Activated CD4-positive, CD25-positive, alpha-beta regulatory T cell treated with anti-CD3 and anti-CD28 coated beads, Interleukin-2, amount 50 U/mL, for 24 hours (primary cell): ENCODE results near the gene GGTA1.
"Not testable (repeated sequence)": the region's sequence is repeated elsewhere in the genome, so short reads cannot be mapped to it uniquely, and the experiment has no call there.

Experiments
- ATAC-seq, 2 donors: fragments of 150-1000 bp; cut with Tn5 transposase; one replicate each; pipeline ENCODE4 v1.10.0; 2021; ENCODE audit warnings: mild to moderate bottlenecking in 1 of 2, moderate library complexity in 1 of 2

Gene GGTA1

DNA sequence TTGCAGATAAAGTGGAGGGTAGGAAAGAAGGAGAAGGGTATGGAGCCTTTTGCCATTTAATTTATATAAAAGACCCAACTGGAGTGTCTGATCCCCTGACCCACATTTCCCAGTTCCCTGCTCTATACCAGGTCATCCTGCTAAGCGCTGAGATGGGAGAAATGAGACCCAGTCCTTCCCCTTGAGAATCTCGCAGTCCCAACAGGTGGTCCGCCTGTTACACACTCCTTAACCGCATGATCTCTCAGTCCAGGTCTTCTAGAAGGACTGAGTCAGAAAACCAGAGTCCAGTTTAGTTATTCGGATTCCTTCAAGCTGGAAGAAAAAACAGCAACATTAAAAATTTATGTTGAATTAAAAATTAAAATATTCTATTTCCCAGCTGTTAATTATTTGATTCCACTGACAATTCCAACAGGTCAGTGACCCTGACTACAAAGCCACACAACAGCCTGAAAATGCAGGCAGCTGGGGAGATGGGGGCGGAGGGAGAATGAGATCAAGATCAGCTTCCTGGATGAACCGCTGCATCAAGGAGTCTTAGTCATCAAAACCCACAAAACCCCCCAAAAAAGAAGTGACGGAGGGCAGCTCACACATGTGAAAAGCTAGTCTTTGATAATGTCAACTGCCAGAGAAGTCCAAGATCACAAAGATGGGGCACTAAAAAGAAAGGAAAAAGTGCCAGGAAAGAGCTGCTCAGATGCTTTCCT lies 44.0 kb downstream of the GGTA1 start:
- no peak for ATAC-seq

DNA sequence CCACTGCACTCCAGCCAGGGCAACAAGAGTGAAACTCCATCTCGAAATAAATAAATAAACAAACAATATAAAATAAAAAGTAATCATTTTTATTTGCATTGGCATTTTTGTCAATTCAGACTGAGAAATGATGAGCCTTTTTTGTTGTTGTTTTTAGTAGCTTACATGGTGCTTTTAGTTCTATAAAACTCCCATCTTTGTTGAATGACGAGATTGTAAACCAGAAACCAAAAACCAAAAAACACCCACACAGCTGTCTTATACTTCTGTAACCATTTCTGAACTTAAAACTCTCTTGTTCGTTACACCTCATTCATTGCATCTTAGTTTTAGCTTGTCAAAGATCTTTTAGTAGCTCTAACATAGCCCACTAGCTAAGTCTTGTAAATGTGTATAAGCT lies 44.7 kb downstream of the GGTA1 start:
- no peak for ATAC-seq

DNA sequence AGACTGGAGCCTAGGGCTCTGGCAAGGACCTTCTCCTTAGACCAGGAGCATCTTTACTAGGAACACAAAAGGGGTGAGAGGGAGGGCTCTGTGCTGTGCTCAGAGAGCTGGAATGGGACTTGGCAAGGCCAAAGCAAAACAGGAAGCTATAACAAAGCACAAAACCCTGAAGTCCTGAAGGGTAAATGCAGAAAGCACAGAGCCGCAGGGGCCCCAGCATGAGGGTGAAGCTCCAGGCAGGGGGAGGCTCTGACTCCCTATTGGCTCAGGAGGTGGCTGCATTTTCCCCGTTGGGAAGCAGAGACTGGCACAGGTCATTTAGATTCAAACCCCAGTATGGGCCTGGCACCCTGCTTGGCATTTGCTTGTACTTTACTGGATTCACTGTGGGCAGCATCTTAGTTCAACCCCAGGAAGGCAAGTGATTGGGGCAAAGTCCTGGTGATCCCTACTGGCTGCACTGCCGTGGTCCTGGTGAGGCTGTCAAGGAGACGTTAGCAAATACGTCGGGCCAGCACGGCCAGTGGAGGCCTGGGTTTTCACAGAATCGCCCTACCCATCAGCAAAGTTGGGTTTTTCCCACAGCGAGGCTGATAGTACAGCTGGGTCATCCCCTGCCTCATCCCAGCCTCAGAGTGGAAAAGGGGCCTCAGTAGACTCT lies 46.3 kb downstream of the GGTA1 start:
- no peak for ATAC-seq

DNA sequence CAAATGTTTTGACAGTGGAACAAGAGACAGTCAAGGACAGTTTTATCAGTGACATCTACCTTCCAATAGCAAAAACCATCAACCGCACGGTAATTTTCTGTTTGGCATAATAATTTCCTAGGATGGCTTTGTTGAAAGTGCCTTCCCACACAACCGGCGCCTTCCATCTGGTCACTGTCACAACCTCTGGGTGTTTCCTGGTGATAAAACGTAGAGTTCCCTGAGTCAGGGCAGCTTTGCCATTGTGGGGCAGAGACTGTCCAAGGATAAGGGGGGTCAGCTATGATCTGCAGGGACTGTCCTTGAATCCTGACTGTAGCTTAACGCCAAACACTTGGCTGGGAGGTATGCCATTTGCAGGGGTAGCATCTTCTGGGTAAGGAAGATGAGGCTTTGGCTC lies 47.6 kb downstream of the GGTA1 start:
- ATAC-seq: no peak

DNA sequence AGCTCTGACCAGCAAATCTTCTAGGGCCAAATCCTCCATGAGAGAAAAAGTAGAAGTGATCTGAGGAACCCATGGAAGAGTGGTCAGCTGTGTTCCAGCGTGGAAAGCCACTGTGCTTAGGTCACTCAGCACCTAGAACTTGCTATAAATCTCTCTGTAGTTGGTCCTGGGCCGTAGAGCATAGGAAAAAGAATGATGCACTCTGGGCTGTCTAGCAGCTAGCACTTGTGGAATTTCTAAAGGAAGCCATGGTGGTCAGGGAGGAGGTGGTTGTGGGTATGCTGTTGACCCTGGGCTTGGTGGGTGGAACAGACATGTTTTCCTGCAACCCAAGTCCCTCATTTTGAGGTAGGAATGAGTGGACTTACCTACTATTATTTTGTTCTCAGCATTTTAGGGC lies 48.1 kb downstream of the GGTA1 start:
- ATAC-seq: no peak

DNA sequence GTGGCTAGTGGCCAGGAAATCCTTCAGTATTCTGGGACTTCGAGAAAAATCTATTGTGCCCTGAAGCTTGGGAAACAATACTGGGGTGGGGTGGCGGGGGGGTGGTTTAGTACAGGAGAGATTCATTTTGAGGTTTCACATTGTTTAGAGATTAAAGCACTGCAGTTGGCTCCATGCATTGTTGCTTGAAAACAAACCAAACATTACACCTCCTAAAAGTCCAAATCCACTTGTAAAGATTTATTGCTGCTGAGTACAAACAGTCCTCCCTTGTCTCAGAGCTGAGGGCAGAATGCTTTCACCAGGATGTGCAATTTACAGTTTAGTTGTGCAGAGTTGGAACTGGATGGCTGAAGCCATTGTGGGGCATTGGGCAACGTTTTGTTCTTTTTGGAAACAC lies 49.4 kb downstream of the GGTA1 start:
- no peak for ATAC-seq

DNA sequence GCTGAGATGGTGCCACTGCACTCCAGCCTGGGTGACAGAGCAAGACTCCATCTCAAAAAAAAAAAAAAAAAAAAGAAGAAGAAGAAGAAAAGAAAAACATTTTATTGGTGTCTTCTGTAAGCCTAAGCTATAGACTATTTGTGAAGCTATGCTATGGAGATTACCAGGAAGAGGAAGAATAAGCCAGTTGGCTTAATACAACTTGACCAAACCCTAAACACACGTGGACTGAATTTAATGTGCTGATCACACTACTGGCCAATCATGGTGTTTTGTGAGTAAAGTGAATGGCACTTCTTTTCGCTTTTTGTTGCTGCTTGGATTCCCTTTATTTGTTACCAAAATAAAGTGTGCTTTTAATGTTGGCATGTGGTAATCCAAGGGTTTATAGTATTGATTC lies 49.9 kb downstream of the GGTA1 start:
- no peak for ATAC-seq

DNA sequence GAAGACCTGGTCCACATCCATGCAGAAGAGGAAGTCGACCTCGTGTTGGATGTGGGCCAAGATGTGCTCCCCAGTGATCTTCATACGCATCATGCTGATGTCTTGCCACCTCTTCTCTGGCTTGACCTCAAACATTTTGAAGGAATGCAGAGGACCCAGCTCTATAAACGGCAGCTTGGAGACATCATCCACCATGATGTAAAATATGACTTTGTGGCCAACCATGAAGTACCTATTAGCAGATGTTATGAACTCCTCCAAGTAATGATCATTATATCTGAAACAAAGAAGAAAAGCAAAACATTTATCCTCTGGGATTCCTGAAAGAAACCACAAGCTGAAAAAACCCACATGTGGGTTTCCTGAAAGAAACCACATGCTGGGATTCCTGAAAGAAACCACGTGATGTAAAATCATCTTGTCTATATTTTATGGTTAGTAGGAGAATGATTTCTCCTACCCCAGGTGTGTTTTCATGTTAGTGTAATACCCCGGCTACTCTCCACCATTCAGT lies 52.3 kb downstream of the GGTA1 start:
- ATAC-seq: no peak

DNA sequence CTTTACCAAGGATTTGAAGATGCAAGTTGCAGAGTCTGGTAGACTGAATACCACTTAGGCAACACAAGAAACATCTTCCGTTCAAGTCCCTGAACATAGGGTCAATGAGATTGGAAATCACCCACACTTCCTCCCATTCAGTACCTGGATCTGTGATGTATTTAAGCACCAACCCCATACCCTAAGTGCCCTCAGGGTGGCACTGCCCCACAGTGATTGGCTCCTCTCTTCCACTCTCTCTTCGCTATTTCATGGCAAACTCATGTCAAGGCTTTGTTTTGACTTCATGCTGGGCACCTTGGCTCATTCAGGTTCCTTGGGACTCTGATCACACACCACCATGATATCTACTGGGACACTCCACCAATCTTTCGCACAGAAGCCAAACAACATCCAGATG lies 53.7 kb downstream of the GGTA1 start:
- no peak for ATAC-seq

DNA sequence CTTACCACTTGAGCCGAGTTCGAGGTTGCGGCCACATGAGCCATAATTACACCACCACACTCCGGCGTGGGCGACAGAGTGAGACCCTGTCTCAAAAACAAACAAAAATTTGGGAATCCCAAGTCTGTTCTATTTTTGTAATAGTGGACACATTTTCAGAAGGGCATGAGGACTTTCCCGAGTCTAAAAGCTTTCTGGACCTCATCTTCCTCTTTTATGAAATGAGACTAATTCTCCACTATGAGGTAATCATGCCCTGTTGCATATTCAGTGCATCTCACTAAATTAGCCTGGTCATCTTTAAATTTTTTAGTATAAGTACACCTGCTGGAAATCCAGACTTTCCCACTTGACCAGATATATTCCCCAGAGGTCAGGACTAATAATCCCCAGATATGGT lies 55.7 kb downstream of the GGTA1 start:
- ATAC-seq: no peak

DNA sequence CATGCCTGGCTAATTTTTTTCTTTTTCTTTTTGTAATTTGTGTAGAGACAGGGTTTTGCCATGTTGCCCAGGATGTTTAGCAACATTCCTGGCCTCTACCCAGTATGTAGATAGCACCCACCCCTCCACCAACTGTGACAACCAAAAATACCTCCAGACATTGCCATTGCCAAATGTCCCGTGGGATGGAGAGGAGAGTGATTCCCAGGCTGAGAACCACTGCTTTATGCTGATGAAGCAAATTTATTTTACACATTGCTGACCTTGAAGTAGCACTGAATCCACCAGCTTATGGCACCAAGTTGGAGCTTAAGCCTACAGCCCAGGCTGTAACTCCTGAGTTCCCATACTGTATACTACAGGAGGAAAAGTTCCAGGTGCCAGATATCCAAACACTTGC lies 58.5 kb downstream of the GGTA1 start:
- ATAC-seq: no peak

DNA sequence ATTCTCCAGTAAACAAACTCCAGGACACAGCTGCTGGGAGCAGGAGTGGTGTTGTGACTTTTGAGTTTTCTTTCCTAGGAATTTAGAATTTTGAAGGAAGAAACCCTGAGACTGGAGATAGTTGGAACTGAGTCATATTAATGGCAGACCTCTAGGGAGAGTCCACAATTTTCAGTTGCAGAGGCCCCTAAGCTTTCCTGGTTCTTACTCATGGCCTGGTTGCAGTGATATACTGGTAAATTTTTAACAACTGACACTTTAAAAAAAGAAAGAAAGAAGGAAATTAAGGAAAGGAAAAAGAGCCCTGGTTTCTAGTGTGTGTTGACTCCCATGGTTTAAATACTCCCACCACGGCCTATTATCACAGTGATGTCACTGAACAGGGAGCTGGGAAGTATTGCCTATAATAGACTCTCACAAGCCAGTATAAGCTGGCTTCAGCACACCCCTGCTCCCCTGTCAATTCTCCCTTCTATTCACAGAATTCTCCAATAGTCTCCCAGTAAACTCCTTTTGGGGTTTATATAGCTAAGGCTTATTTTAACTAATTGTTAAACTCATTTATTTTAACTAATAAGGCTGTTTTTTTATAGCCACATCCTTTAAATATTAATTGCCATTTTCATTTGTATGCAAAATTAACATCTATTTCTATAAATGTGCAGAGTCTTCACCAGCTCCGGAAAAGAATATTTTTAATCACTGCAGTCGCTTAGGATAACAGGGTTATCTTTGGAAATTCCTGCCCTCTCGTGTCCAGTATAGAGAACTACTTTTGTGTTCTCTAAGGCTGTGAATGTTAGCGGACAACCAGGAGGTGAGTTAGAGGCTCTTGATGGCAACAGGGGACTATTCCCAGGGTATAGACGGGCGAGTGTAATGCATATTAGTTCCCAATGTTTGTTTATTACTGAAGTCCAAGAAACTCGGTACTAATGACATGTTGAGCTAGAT lies 59.7 kb downstream of the GGTA1 start:
- no peak for ATAC-seq

DNA sequence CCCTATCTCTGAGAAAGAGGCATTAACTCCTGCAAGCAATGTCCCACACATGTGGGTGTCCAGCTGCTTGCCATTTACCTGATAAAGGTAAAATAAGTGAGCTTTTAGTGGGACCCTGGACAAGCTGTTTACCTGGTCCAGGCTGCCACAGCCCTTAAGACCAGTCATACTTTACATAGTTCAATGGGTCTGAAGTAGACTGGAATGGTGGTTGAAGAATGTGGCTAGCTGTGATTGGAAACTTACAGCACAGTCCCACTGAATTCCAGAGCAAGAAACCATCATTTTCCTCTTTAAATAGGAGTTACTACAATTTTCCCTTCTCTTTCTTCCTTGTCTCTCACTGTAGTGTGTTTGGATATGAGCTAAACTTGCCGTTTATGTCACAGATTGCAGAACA lies 60.6 kb downstream of the GGTA1 start:
- no peak for ATAC-seq

DNA sequence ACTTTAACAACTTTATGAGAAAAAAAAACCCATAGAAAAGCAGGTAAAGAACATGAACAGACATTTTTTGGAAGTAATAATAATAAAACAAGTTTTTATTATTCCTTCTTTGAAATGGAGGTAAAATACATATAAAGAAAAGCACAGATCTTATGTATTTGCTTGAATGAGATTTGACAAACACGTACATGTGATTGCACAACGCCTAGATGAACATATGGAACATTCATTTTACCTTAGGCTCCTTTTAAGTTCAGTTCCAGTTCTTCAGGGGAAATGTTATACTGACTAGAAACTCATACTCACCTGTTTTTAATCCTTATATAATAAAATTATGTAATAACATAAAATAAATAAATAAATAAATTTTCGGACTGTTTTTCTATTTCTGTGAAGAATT lies 61.8 kb downstream of the GGTA1 start:
- no peak for ATAC-seq

DNA sequence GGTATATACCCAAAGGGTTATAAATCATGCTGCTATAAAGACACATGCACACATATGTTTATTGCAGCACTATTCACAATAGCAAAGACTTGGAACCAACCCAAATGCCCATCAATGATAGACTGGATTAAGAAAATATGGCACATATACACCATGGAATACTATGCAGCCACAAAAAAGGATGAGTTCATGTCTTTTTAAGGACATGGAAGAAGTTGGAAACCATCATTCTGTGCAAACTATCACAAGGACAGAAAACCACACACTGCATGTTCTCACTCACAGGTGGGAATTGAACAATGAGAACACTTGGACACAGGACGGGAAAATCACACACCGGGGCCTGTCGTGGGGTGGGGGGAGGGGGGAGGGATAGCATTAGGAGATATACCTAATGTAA lies 62.6 kb downstream of the GGTA1 start:
- ATAC-seq: not testable (repeated sequence)

DNA sequence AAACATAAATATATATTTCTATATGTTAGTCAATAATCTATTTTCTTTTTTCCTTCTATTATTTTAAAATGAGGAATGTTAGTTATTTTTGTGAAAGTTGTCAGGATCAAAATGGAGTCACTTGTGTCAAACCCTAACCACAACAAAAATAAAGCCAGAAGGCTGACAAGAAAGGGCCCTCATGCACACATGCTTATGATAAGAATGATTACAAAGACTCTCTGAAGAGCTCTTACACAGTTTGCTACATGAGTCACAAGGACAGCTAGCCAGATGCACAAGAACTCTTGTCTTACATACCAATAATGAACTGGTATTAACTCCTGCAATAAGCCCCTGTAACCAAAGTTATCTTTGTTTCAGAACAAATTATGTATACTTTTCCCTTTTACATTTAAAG lies 64.7 kb downstream of the GGTA1 start:
- no peak for ATAC-seq

DNA sequence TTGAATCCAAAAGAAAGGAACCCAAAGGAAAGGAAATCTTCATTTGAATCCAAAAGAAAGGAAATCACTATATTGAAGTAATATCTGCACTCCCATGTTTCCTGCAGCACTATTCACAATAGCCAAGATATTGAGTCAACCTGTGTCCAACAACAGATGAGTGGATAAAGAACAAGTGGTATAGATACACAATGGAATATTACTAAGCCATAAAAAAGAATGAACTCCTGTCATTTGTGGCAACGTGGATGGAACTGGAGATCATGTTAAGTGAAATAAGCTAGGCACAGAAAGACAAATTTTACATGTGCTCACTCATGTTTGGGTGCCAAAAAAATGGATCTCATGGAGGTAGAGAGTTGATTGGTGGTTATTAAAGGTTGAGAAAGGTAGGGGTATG lies 71.7 kb downstream of the GGTA1 start:
- no peak for ATAC-seq

DNA sequence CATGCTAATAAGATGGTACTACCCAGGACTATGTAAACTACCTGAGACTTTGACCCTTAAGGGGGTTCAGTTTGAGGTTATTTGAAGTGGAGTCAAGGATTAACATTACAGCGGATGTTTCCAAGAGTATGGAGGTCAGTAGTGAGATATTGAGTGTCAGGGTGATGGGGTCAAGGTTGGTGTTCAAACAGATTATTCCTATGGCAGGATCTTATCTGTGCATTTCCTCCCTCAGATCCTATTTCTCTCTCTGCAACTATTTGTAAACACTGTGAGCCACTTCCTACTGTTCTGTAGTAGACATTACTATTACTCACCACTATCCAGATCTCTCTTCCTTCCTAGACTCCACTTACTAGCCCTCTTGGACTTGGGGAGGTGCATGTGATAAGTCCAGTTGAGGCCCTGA lies 75.6 kb downstream of the GGTA1 start:
- ATAC-seq: no peak

DNA sequence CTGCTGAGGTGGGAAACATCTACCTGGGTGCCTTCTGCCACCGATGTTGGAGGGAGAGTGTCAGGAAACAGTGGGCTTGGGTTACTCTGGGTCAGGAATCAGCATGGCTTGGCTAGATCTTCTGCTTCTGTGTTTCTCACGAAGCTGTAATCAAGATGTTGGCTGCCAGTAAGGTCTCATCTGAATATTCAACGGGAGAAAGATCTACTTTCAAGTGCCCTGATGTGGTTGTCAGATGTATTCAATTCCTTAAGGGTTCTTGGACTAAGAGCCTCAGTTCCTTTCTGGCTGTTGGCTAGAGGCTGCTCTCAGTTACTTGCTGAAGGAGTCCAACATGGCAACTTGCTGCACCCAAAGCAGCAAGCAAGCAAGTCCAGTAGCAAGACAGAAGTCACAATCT lies 87.7 kb downstream of the GGTA1 start:
- ATAC-seq: no peak

DNA sequence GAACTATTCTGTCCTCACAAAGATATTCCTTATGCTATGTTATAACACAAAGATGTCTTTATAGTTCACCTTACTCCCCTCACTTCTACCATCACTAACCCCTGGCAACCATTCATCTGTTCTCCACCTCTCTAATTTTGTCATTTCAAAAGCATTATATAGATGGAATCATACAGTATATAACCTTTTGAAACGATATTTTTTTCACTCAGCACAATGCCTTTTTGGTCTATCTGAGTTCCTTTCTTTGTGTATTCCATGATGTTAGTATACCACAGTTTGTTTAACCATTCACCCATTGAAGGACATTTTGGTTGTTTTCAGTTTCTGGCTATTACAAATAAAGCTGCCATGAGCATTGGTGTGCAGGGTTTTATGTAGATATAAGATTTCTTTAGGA lies 93.7 kb downstream of the GGTA1 start:
- ATAC-seq: no peak
